AG04449 (cell line): ENCODE measurements around the gene SLC6A11.

Source experiments
- CTCF ChIA-PET: fragments of 350-600 bp; formaldehyde crosslinking; extraction: SDS; loops from one replicate; lab custom pipeline; 2021; ENCODE audit warnings: antibody characterized with exemption; lab: Yijun Ruan, JAX
- POLR2A ChIA-PET: fragments of 400-600, 350-600 bp; formaldehyde crosslinking; extraction: SDS; loops from one replicate; lab custom pipeline; 2020; ENCODE audit warnings: antibody characterized with exemption, inconsistent platforms; lab: Yijun Ruan, JAX
- DNase-seq: peaks from one replicate; pipeline ENCODE4 v3.0.0-alpha.2; 2010; ENCODE audit warnings: low read depth, low spot score
- H3K4me3 ChIP-seq: 2 replicates; pipeline ENCODE4 v1.5.1; 2011; ENCODE audit warnings: low read depth, mild to moderate bottlenecking, control low read depth, low read length
- TF ChIP-seq, protein P1 (sequence below): IDR thresholded peaks from one replicate; pipeline ENCODE4 v1.5.1; 2011; ENCODE audit warnings: mild to moderate bottlenecking, moderate library complexity, low read length, control low read depth, inconsistent platforms; ENCODE audit not compliant: insufficient read depth; ENCODE audit errors: missing control alignments

SLC6A11 gene

DNA sequence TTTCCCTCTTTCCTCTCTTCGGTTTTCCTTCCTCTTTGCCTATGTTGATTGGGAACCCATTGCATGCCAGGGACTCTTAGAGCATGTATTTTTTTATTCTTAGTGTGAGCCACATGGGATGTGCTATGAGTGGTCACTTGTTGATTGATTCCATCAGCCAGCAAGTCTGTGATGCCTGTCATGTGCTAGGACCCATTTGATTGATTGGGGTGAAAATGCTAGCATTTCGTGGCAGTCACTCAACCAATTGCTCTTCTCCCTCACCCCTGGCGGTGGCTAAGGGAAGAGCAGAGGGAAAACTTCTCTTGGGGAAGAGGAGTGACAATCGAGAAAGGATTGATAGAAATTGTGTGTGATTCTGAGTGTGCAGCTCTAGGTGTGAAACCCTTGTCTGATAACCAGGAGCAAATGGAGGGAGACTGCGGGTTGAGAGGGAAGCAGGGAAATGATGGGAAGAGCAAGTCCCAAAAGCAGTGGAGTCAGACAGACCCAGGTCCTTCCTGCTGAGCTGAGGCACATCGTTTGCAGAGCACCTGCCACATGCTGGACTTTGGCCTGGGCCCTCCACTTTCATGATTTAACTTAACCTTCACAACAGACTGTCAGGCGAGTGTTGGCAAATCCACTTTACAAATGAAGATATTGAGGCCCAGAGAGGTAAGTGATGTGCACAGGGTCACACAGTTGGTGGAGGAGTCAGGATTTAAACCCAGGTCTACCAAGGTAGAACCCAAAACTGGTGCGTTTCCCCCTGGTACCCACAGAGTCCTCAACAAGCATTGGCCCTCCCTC, 40.0 kb downstream of the SLC6A11 start:
- ChIA-PET POLR2A (no interaction called here), CTCF (no interaction called here)
- TF ChIP-seq, protein P1, sequence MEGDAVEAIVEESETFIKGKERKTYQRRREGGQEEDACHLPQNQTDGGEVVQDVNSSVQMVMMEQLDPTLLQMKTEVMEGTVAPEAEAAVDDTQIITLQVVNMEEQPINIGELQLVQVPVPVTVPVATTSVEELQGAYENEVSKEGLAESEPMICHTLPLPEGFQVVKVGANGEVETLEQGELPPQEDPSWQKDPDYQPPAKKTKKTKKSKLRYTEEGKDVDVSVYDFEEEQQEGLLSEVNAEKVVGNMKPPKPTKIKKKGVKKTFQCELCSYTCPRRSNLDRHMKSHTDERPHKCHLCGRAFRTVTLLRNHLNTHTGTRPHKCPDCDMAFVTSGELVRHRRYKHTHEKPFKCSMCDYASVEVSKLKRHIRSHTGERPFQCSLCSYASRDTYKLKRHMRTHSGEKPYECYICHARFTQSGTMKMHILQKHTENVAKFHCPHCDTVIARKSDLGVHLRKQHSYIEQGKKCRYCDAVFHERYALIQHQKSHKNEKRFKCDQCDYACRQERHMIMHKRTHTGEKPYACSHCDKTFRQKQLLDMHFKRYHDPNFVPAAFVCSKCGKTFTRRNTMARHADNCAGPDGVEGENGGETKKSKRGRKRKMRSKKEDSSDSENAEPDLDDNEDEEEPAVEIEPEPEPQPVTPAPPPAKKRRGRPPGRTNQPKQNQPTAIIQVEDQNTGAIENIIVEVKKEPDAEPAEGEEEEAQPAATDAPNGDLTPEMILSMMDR: peak; percentile 12
- H3K4me3 ChIP-seq: no peak overlapping the region
- DNase-seq: no peak

DNA sequence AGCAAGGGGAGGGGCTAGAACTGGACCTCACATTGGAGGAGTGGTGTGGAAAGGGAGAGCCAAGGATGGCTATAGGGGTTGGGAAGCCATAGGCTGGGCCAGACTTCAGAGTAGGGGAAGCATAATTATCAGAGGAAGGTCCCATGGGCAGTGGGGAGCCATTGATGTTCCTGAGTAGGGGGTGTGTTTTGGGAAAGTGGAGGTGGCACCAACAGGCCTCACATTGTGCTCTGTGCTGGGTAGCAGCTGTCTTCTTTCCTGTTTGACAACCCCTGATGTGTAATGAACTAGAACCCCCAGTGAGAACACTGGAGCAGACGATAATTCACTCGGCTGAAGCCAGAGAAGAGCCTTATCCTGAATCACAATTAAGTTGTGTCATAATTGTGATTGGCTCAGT, 41.2 kb downstream of the SLC6A11 start:
- no peak for DNase-seq
- ChIA-PET CTCF (no interaction called here), POLR2A (no interaction called here)
- TF ChIP-seq, protein P1: no peak
- H3K4me3 ChIP-seq: no peak overlapping the region

DNA sequence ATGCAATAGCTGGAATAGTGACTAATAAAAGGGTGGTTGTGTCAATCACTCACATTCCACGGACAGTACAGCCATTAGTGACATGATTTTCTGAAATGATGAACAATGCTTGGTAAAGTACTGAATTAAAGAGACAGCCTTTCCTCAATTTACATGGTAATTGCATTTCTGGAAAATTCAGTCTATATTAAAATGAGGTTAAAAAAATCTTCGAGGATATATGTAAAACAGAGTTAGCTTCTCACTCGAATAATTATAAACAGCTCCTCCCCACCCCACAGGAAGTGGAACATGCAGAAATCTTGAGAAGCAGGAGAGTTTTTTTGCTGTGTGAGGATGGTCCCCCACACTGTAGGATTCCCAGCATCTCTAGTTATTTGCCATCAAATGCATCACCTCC, 42.1 kb downstream of the SLC6A11 start:
- no peak overlapping the region for H3K4me3 ChIP-seq
- no peak for DNase-seq
- ChIA-PET POLR2A (no interaction called here), CTCF (no interaction called here)
- TF ChIP-seq, protein P1: no peak

DNA sequence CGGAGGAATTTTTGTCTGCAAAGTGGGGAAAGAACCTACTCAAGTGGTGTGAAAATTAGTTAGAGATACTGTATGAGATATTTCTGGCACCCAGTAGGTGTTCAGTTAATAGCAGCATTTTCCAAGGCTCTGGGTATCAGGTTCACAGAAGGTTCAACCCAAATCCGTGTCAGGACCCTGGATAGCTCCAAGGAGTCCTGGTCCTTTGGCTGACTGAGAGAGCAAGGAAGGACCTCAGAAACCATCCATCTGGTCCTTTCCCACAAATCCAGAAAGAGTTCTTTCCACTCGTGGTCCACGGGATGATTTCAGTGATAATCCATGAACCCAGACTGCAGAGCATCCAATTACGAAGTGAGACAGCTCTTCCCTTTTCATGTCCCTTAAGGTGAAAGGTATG, 51.4 kb downstream of the SLC6A11 start:
- no peak overlapping the region for H3K4me3 ChIP-seq
- TF ChIP-seq, protein P1: no peak
- POLR2A ChIA-PET: no interaction called here
- CTCF ChIA-PET: no interaction called here
- no peak for DNase-seq

DNA sequence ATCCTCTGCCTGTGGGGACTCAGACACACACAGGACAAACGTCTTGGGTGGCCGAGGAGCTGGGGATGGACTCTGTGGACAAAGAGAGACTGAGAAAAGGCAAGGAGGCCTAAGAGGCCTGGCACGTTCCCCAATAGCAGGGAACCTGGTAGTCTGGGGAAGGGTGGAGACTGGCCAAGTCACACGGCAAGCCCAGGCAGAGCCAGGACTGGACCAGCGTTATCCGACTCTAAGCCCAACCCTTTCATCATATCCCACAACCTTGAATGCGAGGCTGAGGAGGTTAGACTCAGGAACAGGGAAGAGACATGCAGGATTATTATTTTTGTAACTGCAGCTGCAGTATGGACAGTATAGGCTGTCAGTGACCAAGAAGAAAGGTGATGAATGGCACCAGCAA, 53.4 kb downstream of the SLC6A11 start:
- ChIA-PET POLR2A (no interaction called here), CTCF (no interaction called here)
- no peak for DNase-seq
- no peak overlapping the region for H3K4me3 ChIP-seq
- TF ChIP-seq, protein P1: no peak

DNA sequence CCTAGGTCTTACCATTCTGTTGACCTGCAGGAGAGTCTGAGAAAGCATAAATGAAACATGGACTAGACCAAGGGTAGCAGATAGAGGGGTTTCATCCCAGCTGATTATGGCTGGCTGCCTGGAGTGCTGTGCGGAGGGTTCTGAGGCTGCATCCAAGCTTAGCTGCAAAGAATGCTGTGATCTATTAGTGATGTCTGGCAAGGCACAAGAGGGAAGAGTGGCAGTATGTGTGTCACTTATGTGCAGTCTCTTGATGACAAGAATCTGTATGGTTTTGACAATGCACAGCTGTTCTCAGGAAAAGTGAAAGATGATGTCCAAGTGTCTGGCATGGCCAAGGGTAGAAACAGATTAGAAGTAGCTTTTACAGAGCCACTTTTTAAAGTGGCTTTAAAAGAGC, 54.3 kb downstream of the SLC6A11 start:
- POLR2A ChIA-PET: no interaction called here
- no peak overlapping the region for H3K4me3 ChIP-seq
- CTCF ChIA-PET: interaction anchor here (0.9 kb wide), 1 partner anchor 14 kb away, joined by 4 read pairs; no protein-coding TSS in a partner anchor
- DNase-seq: no peak
- TF ChIP-seq, protein P1: no peak
